Measurements from ENCODE around the gene TUBB.

TUBB gene

DNA sequence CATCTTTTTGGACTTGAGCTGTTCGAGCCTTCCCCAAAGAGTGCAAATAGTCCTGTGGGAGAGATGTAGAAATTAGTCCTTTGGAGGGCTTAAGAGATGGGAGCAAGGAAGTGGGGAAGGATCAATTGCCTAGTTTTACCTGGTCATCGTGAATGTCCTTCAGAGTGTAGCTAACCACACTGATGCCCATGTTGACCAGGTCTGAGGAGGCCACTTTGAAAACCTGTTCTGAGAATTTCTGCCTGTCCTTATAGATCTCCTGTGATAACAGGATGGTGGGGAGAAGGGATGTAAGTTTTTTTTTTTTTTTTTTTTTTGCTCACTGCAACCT is 20.4 kb downstream of the TUBB start:
- Histone ChIP-seq H3K4me3 (IDR thresholded peaks at IDR 0.05; ENCODE audit: insufficient read depth, low read depth, low read length) (no peak overlapping the region), H3K27ac (no peak overlapping the region), H3K4me2 (no peak overlapping the region; the same call in 1 of the 2 replicates), H3K36me3 (ENCODE audit: insufficient read depth) (no peaks in the 10 kb centered on the region), H3K9ac (no peak overlapping the region), H2AFZ (ENCODE audit: low read depth) (no peak overlapping the region), H3K27me3 (ENCODE audit: insufficient read depth, low read depth) (no peaks in the 10 kb centered on the region), H4K20me1 (ENCODE audit: insufficient read depth) (no peaks in the 10 kb centered on the region), H3K79me2 (ENCODE audit: insufficient read depth, low read depth) (no peaks in the 10 kb centered on the region), H3K4me1 (ENCODE audit: low read depth, poor library complexity, severe bottlenecking) (peaks cover 39% of the 10 kb centered on the region)
- TF ChIP-seq CTCF (conservative IDR thresholded peaks at IDR 0.05; ENCODE audit: low read depth, low read length) = no peak

- Histone ChIP-seq H3K4me3 (IDR thresholded peaks at IDR 0.05; ENCODE audit: insufficient read depth, low read depth, low read length) (no peak overlapping the region), H3K36me3 (ENCODE audit: insufficient read depth) (no peaks in the 10 kb centered on the region), H3K4me2 (peak overlapping the region; percentile 98), H3K27me3 (ENCODE audit: insufficient read depth, low read depth) (no peaks in the 10 kb centered on the region), H3K9ac (peak overlapping the region; percentile 40; the same call in 1 of the 2 replicates), H4K20me1 (ENCODE audit: insufficient read depth) (no peaks in the 10 kb centered on the region), H2AFZ (ENCODE audit: low read depth) (no peak overlapping the region), H3K4me1 (ENCODE audit: low read depth, poor library complexity, severe bottlenecking) (peaks cover 34% of the 10 kb centered on the region), H3K79me2 (ENCODE audit: insufficient read depth, low read depth) (no peaks in the 10 kb centered on the region), H3K27ac (no peak overlapping the region)
- no peak for TF ChIP-seq CTCF (conservative IDR thresholded peaks at IDR 0.05; ENCODE audit: low read depth, low read length)
These were observed 21.1 kb downstream of the TUBB start for GRCh38 chr6:30741063-30741779.

- Histone ChIP-seq H3K36me3 (ENCODE audit: insufficient read depth) (no peaks in the 10 kb centered on the region), H3K27me3 (ENCODE audit: insufficient read depth, low read depth) (no peaks in the 10 kb centered on the region), H3K9ac (peak overlapping the region; percentile 40; the same call in 1 of the 2 replicates), H4K20me1 (ENCODE audit: insufficient read depth) (no peaks in the 10 kb centered on the region), H3K79me2 (ENCODE audit: insufficient read depth, low read depth) (no peaks in the 10 kb centered on the region), H3K27ac (no peak overlapping the region), H3K4me1 (ENCODE audit: low read depth, poor library complexity, severe bottlenecking) (peaks cover 34% of the 10 kb centered on the region), H2AFZ (ENCODE audit: low read depth) (peak overlapping the region; percentile 89), H3K4me3 (IDR thresholded peaks at IDR 0.05; ENCODE audit: insufficient read depth, low read depth, low read length) (no peak overlapping the region), H3K4me2 (peak overlapping the region; percentile 98)
- no peak for TF ChIP-seq CTCF (conservative IDR thresholded peaks at IDR 0.05; ENCODE audit: low read depth, low read length)
These were observed 21.7 kb downstream of the TUBB start for GRCh38 chr6:30741789-30742315.

- H3K4me3 ChIP-seq (IDR thresholded peaks at IDR 0.05; ENCODE audit: insufficient read depth, low read depth, low read length) = no peak within 1 kb of the TSS
- no peaks in the 10 kb centered on the region for H3K27me3 ChIP-seq (ENCODE audit: insufficient read depth, low read depth)
- no peaks in the 10 kb centered on the region for H4K20me1 ChIP-seq (ENCODE audit: insufficient read depth)
- TF ChIP-seq CTCF (conservative IDR thresholded peaks at IDR 0.05; ENCODE audit: low read depth, low read length) = no peak
- H3K27ac ChIP-seq = no peak within 1 kb of the TSS
- H3K4me1 ChIP-seq (ENCODE audit: low read depth, poor library complexity, severe bottlenecking) = peaks cover 33% of the 10 kb centered on the region
- H3K4me2 ChIP-seq = peak within 1 kb of the TSS; percentile 98
- H3K9ac ChIP-seq = peak within 1 kb of the TSS; percentile 40; the same call in 1 of the 2 replicates
- no peaks in the 10 kb centered on the region for H3K36me3 ChIP-seq (ENCODE audit: insufficient read depth)
- H3K79me2 ChIP-seq (ENCODE audit: insufficient read depth, low read depth) = no peaks in the 10 kb centered on the region
- H2AFZ ChIP-seq (ENCODE audit: low read depth) = peak within 1 kb of the TSS; percentile 89
These were observed 22.4 kb downstream of the TUBB start, which contains the start of gene FLOT1 for GRCh38 chr6:30742316-30743098. FLOT1 (minus strand) TSS chr6:30742687; CDS start chr6:30742189, 498 bp downstream.
